Activated naive CD4-positive, alpha-beta T cell treated with anti-CD3 and anti-CD28 coated beads, Interleukin-2, amount 10 ng/mL, durations not matched to agents 7 days and 5 days (primary cell): ENCODE data around the gene CASK.

Experiments used
- CTCF ChIA-PET: fragments of 350-600 bp; sonication (Branson Sonifier 250); formaldehyde crosslinking; loops from one replicate; lab custom pipeline; 2021; ENCODE audit warnings: antibody characterized with exemption; lab: Charles Lee
- DNase-seq: peaks from one replicate; pipeline ENCODE4 v3.0.0-alpha.2; 2020
- H3K27ac Mint-ChIP-seq: one replicate; pipeline ENCODE4 v1.8.0; 2021; ENCODE audit warnings: mild to moderate bottlenecking, moderate library complexity, mixed read lengths
- H3K27me3 Mint-ChIP-seq: one replicate; pipeline ENCODE4 v1.8.0; 2021; ENCODE audit warnings: mild to moderate bottlenecking, mixed read lengths
- H3K36me3 Mint-ChIP-seq: one replicate; pipeline ENCODE4 v1.8.0; 2021; ENCODE audit warnings: mixed read lengths
- H3K4me1 Mint-ChIP-seq: one replicate; pipeline ENCODE4 v1.8.0; 2021; ENCODE audit warnings: mixed read lengths
- H3K4me3 Mint-ChIP-seq: one replicate; pipeline ENCODE4 v1.8.0; 2021; ENCODE audit warnings: mild to moderate bottlenecking, moderate library complexity, mixed read lengths
- H3K9me3 Mint-ChIP-seq: one replicate; pipeline ENCODE4 v1.8.0; 2021; ENCODE audit warnings: mixed read lengths

Gene CASK

GRCh38 chrX:41923211-41923977, at the start of gene CASK:
Gene CASK, minus strand, starts transcription at chrX:41923554. Its CDS starts 566 bp downstream, at chrX:41922988.
- H3K9me3 Mint-ChIP-seq = no peaks in the 10 kb centered on the region
- peak within 1 kb of the TSS; percentile 94 for H3K4me3 Mint-ChIP-seq
- CTCF ChIA-PET = no interaction called here
- no peaks in the 10 kb centered on the region for H3K36me3 Mint-ChIP-seq
- peak within 1 kb of the TSS; percentile 92 for H3K27ac Mint-ChIP-seq
- peaks cover 27% of the 10 kb centered on the region for H3K4me1 Mint-ChIP-seq
- DNase-seq = peak; percentile 92
- H3K27me3 Mint-ChIP-seq = peaks cover 7% of the 10 kb centered on the region

- Mint-ChIP-seq H3K27me3 (no peaks in the 10 kb centered on the region), H3K4me1 (no peaks in the 10 kb centered on the region), H3K27ac (no peak overlapping the region), H3K4me3 (no peak overlapping the region), H3K9me3 (peaks cover 2% of the 10 kb centered on the region), H3K36me3 (no peaks in the 10 kb centered on the region)
- CTCF ChIA-PET = no interaction called here
- DNase-seq = no peak
These were observed 48.0 kb upstream of the CASK start for GRCh38 chrX:41971346-41971745.

GRCh38 chrX:41970419-41970818, 47.1 kb upstream of the CASK start:
- H3K27me3 Mint-ChIP-seq = no peaks in the 10 kb centered on the region
- no peak for DNase-seq
- H3K4me3 Mint-ChIP-seq = no peak overlapping the region
- no peak overlapping the region for H3K27ac Mint-ChIP-seq
- no peaks in the 10 kb centered on the region for H3K4me1 Mint-ChIP-seq
- no peaks in the 10 kb centered on the region for H3K36me3 Mint-ChIP-seq
- CTCF ChIA-PET = no interaction called here
- peaks cover 2% of the 10 kb centered on the region for H3K9me3 Mint-ChIP-seq

GRCh38 chrX:41963348-41963747, 40.0 kb upstream of the CASK start:
- H3K4me1 Mint-ChIP-seq = peaks cover 5% of the 10 kb centered on the region
- CTCF ChIA-PET = no interaction called here
- no peaks in the 10 kb centered on the region for H3K9me3 Mint-ChIP-seq
- no peaks in the 10 kb centered on the region for H3K36me3 Mint-ChIP-seq
- no peak overlapping the region for H3K4me3 Mint-ChIP-seq
- no peak for DNase-seq
- no peak overlapping the region for H3K27ac Mint-ChIP-seq
- H3K27me3 Mint-ChIP-seq = no peaks in the 10 kb centered on the region

GRCh38 chrX:41960142-41960541, 36.8 kb upstream of the CASK start:
- Mint-ChIP-seq H3K36me3 (no peaks in the 10 kb centered on the region), H3K27me3 (no peaks in the 10 kb centered on the region), H3K27ac (no peak overlapping the region), H3K9me3 (no peaks in the 10 kb centered on the region), H3K4me3 (no peak overlapping the region), H3K4me1 (peaks cover 5% of the 10 kb centered on the region)
- DNase-seq = no peak
- CTCF ChIA-PET = no interaction called here

- no peaks in the 10 kb centered on the region for H3K27me3 Mint-ChIP-seq
- peaks cover 5% of the 10 kb centered on the region for H3K4me1 Mint-ChIP-seq
These were observed 35.5 kb upstream of the CASK start for GRCh38 chrX:41958861-41959260.

GRCh38 chrX:41956027-41956426, 32.7 kb upstream of the CASK start:
- DNase-seq = no peak
- H3K4me1 Mint-ChIP-seq = peaks cover 5% of the 10 kb centered on the region
- no peaks in the 10 kb centered on the region for H3K27me3 Mint-ChIP-seq
- H3K36me3 Mint-ChIP-seq = no peaks in the 10 kb centered on the region
- no peaks in the 10 kb centered on the region for H3K9me3 Mint-ChIP-seq
- H3K27ac Mint-ChIP-seq = no peak overlapping the region
- CTCF ChIA-PET = no interaction called here
- H3K4me3 Mint-ChIP-seq = no peak overlapping the region

More at GRCh38 chrX:41958861-41959260, 35.5 kb upstream of the CASK start:
- DNase-seq = no peak
- no peaks in the 10 kb centered on the region for H3K9me3 Mint-ChIP-seq
- CTCF ChIA-PET = interaction anchor here (0.6 kb wide), 1 partner anchor 265 kb away, joined by 3 read pairs; no protein-coding TSS in a partner anchor
- H3K4me3 Mint-ChIP-seq = no peak overlapping the region
- H3K36me3 Mint-ChIP-seq = no peaks in the 10 kb centered on the region
- H3K27ac Mint-ChIP-seq = no peak overlapping the region

- no peak for DNase-seq
- H3K27ac Mint-ChIP-seq = no peak overlapping the region
- H3K4me1 Mint-ChIP-seq = no peaks in the 10 kb centered on the region
- H3K9me3 Mint-ChIP-seq = no peaks in the 10 kb centered on the region
- no peaks in the 10 kb centered on the region for H3K27me3 Mint-ChIP-seq
- CTCF ChIA-PET = interaction anchor here (0.5 kb wide), 1 partner anchor 67 kb away, joined by 4 read pairs; no protein-coding TSS in a partner anchor
- no peaks in the 10 kb centered on the region for H3K36me3 Mint-ChIP-seq
- H3K4me3 Mint-ChIP-seq = no peak overlapping the region
These were observed 28.7 kb upstream of the CASK start for GRCh38 chrX:41952102-41952501.

GRCh38 chrX:41946989-41947612, 23.7 kb upstream of the CASK start:
- Mint-ChIP-seq H3K27me3 (no peaks in the 10 kb centered on the region), H3K4me1 (no peaks in the 10 kb centered on the region), H3K4me3 (no peak overlapping the region), H3K36me3 (no peaks in the 10 kb centered on the region), H3K9me3 (no peaks in the 10 kb centered on the region), H3K27ac (no peak overlapping the region)
- CTCF ChIA-PET = no interaction called here
- DNase-seq = no peak

GRCh38 chrX:41946235-41946634, 22.9 kb upstream of the CASK start:
- Mint-ChIP-seq H3K4me3 (no peak overlapping the region), H3K36me3 (no peaks in the 10 kb centered on the region), H3K4me1 (no peaks in the 10 kb centered on the region), H3K27ac (no peak overlapping the region), H3K9me3 (no peaks in the 10 kb centered on the region), H3K27me3 (peaks cover 3% of the 10 kb centered on the region)
- CTCF ChIA-PET = no interaction called here
- DNase-seq = no peak

GRCh38 chrX:41935832-41936231, 12.5 kb upstream of the CASK start:
- CTCF ChIA-PET = no interaction called here
- Mint-ChIP-seq H3K36me3 (no peaks in the 10 kb centered on the region), H3K27me3 (peaks cover under 1% of the 10 kb centered on the region), H3K9me3 (no peaks in the 10 kb centered on the region), H3K27ac (no peak overlapping the region), H3K4me1 (peaks cover 11% of the 10 kb centered on the region), H3K4me3 (no peak overlapping the region)
- DNase-seq = no peak

GRCh38 chrX:41933546-41933945, 10.2 kb upstream of the CASK start:
- no peak for DNase-seq
- Mint-ChIP-seq H3K27ac (no peak overlapping the region), H3K9me3 (no peaks in the 10 kb centered on the region), H3K27me3 (peaks cover 5% of the 10 kb centered on the region), H3K36me3 (no peaks in the 10 kb centered on the region), H3K4me1 (peaks cover 11% of the 10 kb centered on the region), H3K4me3 (no peak overlapping the region)
- CTCF ChIA-PET = no interaction called here

GRCh38 chrX:41932885-41933284, 9.5 kb upstream of the CASK start:
- H3K27ac Mint-ChIP-seq = no peak overlapping the region

GRCh38 chrX:41931591-41931990, 8.2 kb upstream of the CASK start:
- CTCF ChIA-PET = no interaction called here

More at GRCh38 chrX:41932885-41933284, 9.5 kb upstream of the CASK start:
- Mint-ChIP-seq H3K4me1 (peaks cover 6% of the 10 kb centered on the region), H3K36me3 (no peaks in the 10 kb centered on the region), H3K4me3 (no peak overlapping the region), H3K27me3 (peaks cover 9% of the 10 kb centered on the region), H3K9me3 (no peaks in the 10 kb centered on the region)
- CTCF ChIA-PET = no interaction called here
- DNase-seq = no peak

More at GRCh38 chrX:41931591-41931990, 8.2 kb upstream of the CASK start:
- Mint-ChIP-seq H3K9me3 (no peaks in the 10 kb centered on the region), H3K36me3 (no peaks in the 10 kb centered on the region), H3K27me3 (peaks cover 12% of the 10 kb centered on the region), H3K4me1 (peaks cover 3% of the 10 kb centered on the region), H3K27ac (no peak overlapping the region), H3K4me3 (no peak overlapping the region)
- DNase-seq = no peak
